HCT116 (cell line): ENCODE measurements around the gene TMTC1. TPM values are rescaled to one million over a fixed set of nuclear protein-coding genes. Genes with fewer than 3 reads are reported as not detected.

Experiments
- ATAC-seq: fragments of 200-7000 bp; cut with Tn5 transposase; 2 replicates; pipeline ENCODE4 v1.9.1; 2020; ENCODE audit warnings: mild to moderate bottlenecking, moderate library complexity
- BruUV-seq: library from RNA; stranded (reverse); fragments of 400-500 nt; replicated peaks from 2 replicates; lab custom pipeline; 2021; lab: Mats Ljungman, UMichigan
- CTCF ChIA-PET: fragments of 300-600 bp; sonication (Branson Sonifier 250); formaldehyde crosslinking; loops from one replicate; lab custom pipeline; 2021; ENCODE audit warnings: antibody characterized with exemption; lab: Charles Lee
- POLR2A ChIA-PET: fragments of 300-600, 350-600 bp; sonication (Branson Sonifier 250); formaldehyde crosslinking; loops from one replicate; lab custom pipeline; 2021; ENCODE audit warnings: antibody characterized with exemption; lab: Charles Lee
- RAD21 ChIA-PET, 2 experiments: fragments of 300-600 bp; sonication (Branson Sonifier 250); formaldehyde crosslinking; loops; one replicate each; lab custom pipeline; 2023; ENCODE audit warnings: low total read pairs in 2 of 2; ENCODE audit not compliant: uncharacterized antibody in 2 of 2, unreplicated experiment in 2 of 2, low non-redundant PET in 1 of 2; lab: Charles Lee
- DNase-seq: peaks from one replicate; pipeline ENCODE4 v3.0.0-alpha.2; 2010; ENCODE audit warnings: low read depth, low spot score
- H2AFZ ChIP-seq: fragments of 200-600 bp; shearing (Covaris generic), sonication (generic); 2 replicates; pipeline ENCODE4 v1.6.1; 2017; ENCODE audit warnings: low read depth, mixed run types, mixed read lengths, antibody characterized with exemption, low read length; ENCODE audit not compliant: poor library complexity, severe bottlenecking
- H3K27ac ChIP-seq: 2 replicates; pipeline ENCODE4 v1.5.1; 2012; ENCODE audit warnings: low read depth, low read length
- H3K27me3 ChIP-seq: fragments of 200-600 bp; sonication (generic); 2 replicates; pipeline ENCODE4 v1.6.1; 2016; ENCODE audit warnings: mixed run types, low read length, mixed read lengths; ENCODE audit not compliant: insufficient read depth
- H3K36me3 ChIP-seq, 2 experiments: fragments of 200-500 bp in 1 of 2; fragments of 200-600 bp in 1 of 2; sonication (Bioruptor generic) in 1 of 2; sonication (generic) in 1 of 2; 2 replicates each; pipeline versions ENCODE4 v1.5.1 to v1.6.1; 2014 to 2016; ENCODE audit warnings: low read length in 2 of 2, inconsistent platforms in 1 of 2, mixed read lengths in 1 of 2, mixed run types in 1 of 2; ENCODE audit not compliant: insufficient read depth in 2 of 2, control insufficient read depth in 1 of 2
- H3K4me1 ChIP-seq, 2 experiments: fragments of 200-600 bp in 1 of 2; sonication (generic) in 1 of 2; 2 replicates each; pipeline versions ENCODE4 v1.5.1 to v1.6.1; 2012 to 2017; ENCODE audit warnings: low read length in 2 of 2, inconsistent platforms in 1 of 2, mild to moderate bottlenecking in 1 of 2, mixed read lengths in 1 of 2, mixed run types in 1 of 2, moderate library complexity in 1 of 2; ENCODE audit not compliant: insufficient read depth in 2 of 2, control insufficient read depth in 1 of 2
- H3K4me2 ChIP-seq: fragments of 200-600 bp; sonication (generic); 2 replicates; pipeline ENCODE4 v1.6.1; 2017; ENCODE audit warnings: mixed run types, low read length, mixed read lengths
- H3K4me3 ChIP-seq, 2 experiments: fragments of 200-600 bp in 1 of 2; sonication (generic) in 1 of 2; replicated peaks in 1 of 2; 2 replicates each; pipeline ENCODE4 v1.5.1; 2011 to 2016; ENCODE audit warnings: low read length in 2 of 2, control low read depth in 1 of 2, low read depth in 1 of 2, mild to moderate bottlenecking in 1 of 2, mixed read lengths in 1 of 2, mixed run types in 1 of 2
- H3K79me2 ChIP-seq: fragments of 200-600 bp; sonication (generic); 2 replicates; pipeline ENCODE4 v1.6.1; 2017; ENCODE audit warnings: mild to moderate bottlenecking, mixed run types, low read length, moderate library complexity, mixed read lengths; ENCODE audit not compliant: insufficient read depth
- H3K9ac ChIP-seq: fragments of 200-600 bp; sonication (generic); 2 replicates; pipeline ENCODE4 v1.6.1; 2016; ENCODE audit warnings: low read length, mixed read lengths
- H3K9me2 ChIP-seq: fragments of 200-600 bp; sonication (generic), shearing (Covaris generic); 2 replicates; pipeline ENCODE4 v1.6.1; 2017; ENCODE audit warnings: mixed run types, mild to moderate bottlenecking, moderate library complexity; ENCODE audit not compliant: insufficient read depth
- H3K9me3 ChIP-seq, 2 experiments: fragments of 200-500 bp in 1 of 2; fragments of 200-600 bp in 1 of 2; sonication (Bioruptor generic) in 1 of 2; sonication (generic) in 1 of 2; 2 replicates each; pipeline ENCODE4 v1.6.1; 2014 to 2017; ENCODE audit warnings: low read length in 2 of 2, mixed read lengths in 2 of 2, inconsistent platforms in 1 of 2, low read depth in 1 of 2, mild to moderate bottlenecking in 1 of 2, mixed run types in 1 of 2, moderate library complexity in 1 of 2; ENCODE audit not compliant: control insufficient read depth in 1 of 2, insufficient read depth in 1 of 2
- H4K20me1 ChIP-seq: fragments of 200-600 bp; sonication (generic), shearing (Covaris generic); 2 replicates; pipeline ENCODE4 v1.6.1; 2017; ENCODE audit warnings: mixed run types, mild to moderate bottlenecking, moderate library complexity; ENCODE audit not compliant: insufficient read depth
- ATF3 ChIP-seq: IDR thresholded peaks from 2 replicates; pipeline ENCODE4 v1.6.1; 2012
- CBX3 ChIP-seq: IDR thresholded peaks from 2 replicates; pipeline ENCODE4 v1.6.1; 2012; ENCODE audit warnings: low read depth
- CEBPB ChIP-seq: IDR thresholded peaks from 2 replicates; pipeline ENCODE4 v1.6.1; 2012; ENCODE audit warnings: low read depth
- CTCF ChIP-seq, 3 experiments: fragments of 200-600 bp in 1 of 3; sonication (generic) in 1 of 3; IDR thresholded peaks in 2 of 3; conservative IDR thresholded peaks in 1 of 3; 2 replicates each; pipeline ENCODE4 v1.5.1; 2012 to 2017; ENCODE audit warnings: low read depth in 2 of 3, low read length in 2 of 3, antibody characterized with exemption in 1 of 3, borderline replicate concordance in 1 of 3, control low read depth in 1 of 3, mild to moderate bottlenecking in 1 of 3, mixed read lengths in 1 of 3, mixed run types in 1 of 3, moderate library complexity in 1 of 3; ENCODE audit not compliant: insufficient read depth in 1 of 3
- ELF1 ChIP-seq: IDR thresholded peaks from 2 replicates; pipeline ENCODE4 v1.6.1; 2012; ENCODE audit warnings: low read depth, borderline replicate concordance
- EZH2 ChIP-seq: fragments of 200-600 bp; sonication (generic); IDR thresholded peaks from 2 replicates; pipeline ENCODE4 v1.6.1; 2017; ENCODE audit warnings: antibody characterized with exemption, mixed run types
- EZH2phosphoT487 ChIP-seq: fragments of 200-600 bp; IDR thresholded peaks from 2 replicates; pipeline ENCODE4 v1.6.1; 2018; ENCODE audit warnings: antibody characterized with exemption, borderline replicate concordance
- FOSL1 ChIP-seq: IDR thresholded peaks from 2 replicates; pipeline ENCODE4 v1.6.1; 2012; ENCODE audit warnings: low read depth
- JUND ChIP-seq: IDR thresholded peaks from 2 replicates; pipeline ENCODE4 v1.6.1; 2012
- MAX ChIP-seq: IDR thresholded peaks from 2 replicates; pipeline ENCODE4 v1.6.1; 2012
- POLR2AphosphoS5 ChIP-seq: IDR thresholded peaks from 2 replicates; pipeline ENCODE4 v1.6.1; 2011; ENCODE audit warnings: mild to moderate bottlenecking, low read depth, low read length, moderate library complexity
- SIN3A ChIP-seq: IDR thresholded peaks from 2 replicates; pipeline ENCODE4 v1.6.1; 2012; ENCODE audit warnings: low read depth
- SP1 ChIP-seq: IDR thresholded peaks from 2 replicates; pipeline ENCODE4 v1.6.1; 2012; ENCODE audit warnings: low read depth
- SRF ChIP-seq: IDR thresholded peaks from 2 replicates; pipeline ENCODE4 v1.6.1; 2012; ENCODE audit warnings: low read depth
- TCF7L2 ChIP-seq: IDR thresholded peaks from 2 replicates; pipeline ENCODE4 v1.7.0; 2011; ENCODE audit warnings: borderline replicate concordance, inconsistent platforms; ENCODE audit not compliant: insufficient read depth, insufficient read length; ENCODE audit errors: extremely low read depth
- YY1 ChIP-seq: IDR thresholded peaks from 2 replicates; pipeline ENCODE4 v1.6.1; 2011; ENCODE audit warnings: low read length, low read depth, moderate library complexity, mild to moderate bottlenecking; ENCODE audit not compliant: insufficient replicate concordance; ENCODE audit errors: extremely low read depth
- ZFX ChIP-seq: fragments of 450-650 bp; IDR thresholded peaks from 2 replicates; pipeline ENCODE4 v1.6.1; 2017
- ZNF274 ChIP-seq: fragments of 200-500 bp; sonication (Bioruptor generic); IDR thresholded peaks from 2 replicates; pipeline ENCODE4 v1.6.1; 2014; ENCODE audit warnings: mild to moderate bottlenecking, low read depth, low read length, inconsistent platforms
- intact Hi-C: fragments of 100-400 bp; cut with micrococcal nuclease; formaldehyde crosslinking; loops from 2 replicates; pipeline ENCODE4 v1.10.0; 2022
- total RNA-seq: library from RNA; stranded (reverse); gene quantifications from one replicate; pipeline ENCODE4 v1.2.1, GENCODE V29; 2021; ENCODE audit not compliant: unreplicated experiment
- TF ChIP-seq, protein P1 (sequence below): IDR thresholded peaks from 2 replicates; pipeline ENCODE4 v1.6.1; 2011; ENCODE audit warnings: mild to moderate bottlenecking, low read length, moderate library complexity; ENCODE audit not compliant: insufficient replicate concordance; ENCODE audit errors: extremely low read depth
- TF ChIP-seq, protein P2 (sequence below): IDR thresholded peaks from 2 replicates; pipeline ENCODE4 v1.6.1; 2012; ENCODE audit warnings: low read depth

TMTC1 gene
- total RNA-seq, 1 experiment from 2014 or later: 2.0 TPM

GRCh38 chr12:29562110-29562804 is 221.5 kb downstream of the TMTC1 start:
- Histone ChIP-seq H3K27ac (no peak overlapping the region), H3K9ac (no peak overlapping the region), H2AFZ (no peak overlapping the region), H4K20me1 (no peaks in the 10 kb centered on the region), H3K9me3 (no peaks in the 10 kb centered on the region), H3K4me3 (no peak overlapping the region), H3K4me2 (no peak overlapping the region), H3K4me1 (no peaks in the 10 kb centered on the region), H3K79me2 (no peaks in the 10 kb centered on the region), H3K27me3 (no peaks in the 10 kb centered on the region), H3K36me3 (no peaks in the 10 kb centered on the region), H3K9me2 (no peaks in the 10 kb centered on the region)
- ChIA-PET RAD21 (no interaction called here), CTCF (no interaction called here), POLR2A (no interaction called here)
- intact Hi-C loops: no loop called here
- no TSS peak for BruUV-seq
- ATAC-seq (no peak), DNase-seq (no peak)
- TF ChIP-seq CBX3: no peak
- TF ChIP-seq CEBPB: no peak
- no peak for TF ChIP-seq ZFX
- no peak for TF ChIP-seq EZH2phosphoT487
- no peak for TF ChIP-seq ZNF274
- TF ChIP-seq YY1: no peak
- TF ChIP-seq POLR2AphosphoS5: no peak
- no peak for TF ChIP-seq ATF3
- no peak for TF ChIP-seq FOSL1
- TF ChIP-seq EZH2: no peak
- TF ChIP-seq SRF: no peak
- TF ChIP-seq MAX: no peak
- no peak for TF ChIP-seq TCF7L2
- TF ChIP-seq SP1: no peak
- TF ChIP-seq CTCF (IDR thresholded peaks at IDR 0.05 in 2 of 3, conservative IDR thresholded peaks at IDR 0.05 in 1 of 3; ENCODE audit: borderline replicate concordance in 1 of 3, insufficient read depth in 1 of 3, low read depth in 2 of 3, low read length in 2 of 3): no peak
- TF ChIP-seq, protein P1, sequence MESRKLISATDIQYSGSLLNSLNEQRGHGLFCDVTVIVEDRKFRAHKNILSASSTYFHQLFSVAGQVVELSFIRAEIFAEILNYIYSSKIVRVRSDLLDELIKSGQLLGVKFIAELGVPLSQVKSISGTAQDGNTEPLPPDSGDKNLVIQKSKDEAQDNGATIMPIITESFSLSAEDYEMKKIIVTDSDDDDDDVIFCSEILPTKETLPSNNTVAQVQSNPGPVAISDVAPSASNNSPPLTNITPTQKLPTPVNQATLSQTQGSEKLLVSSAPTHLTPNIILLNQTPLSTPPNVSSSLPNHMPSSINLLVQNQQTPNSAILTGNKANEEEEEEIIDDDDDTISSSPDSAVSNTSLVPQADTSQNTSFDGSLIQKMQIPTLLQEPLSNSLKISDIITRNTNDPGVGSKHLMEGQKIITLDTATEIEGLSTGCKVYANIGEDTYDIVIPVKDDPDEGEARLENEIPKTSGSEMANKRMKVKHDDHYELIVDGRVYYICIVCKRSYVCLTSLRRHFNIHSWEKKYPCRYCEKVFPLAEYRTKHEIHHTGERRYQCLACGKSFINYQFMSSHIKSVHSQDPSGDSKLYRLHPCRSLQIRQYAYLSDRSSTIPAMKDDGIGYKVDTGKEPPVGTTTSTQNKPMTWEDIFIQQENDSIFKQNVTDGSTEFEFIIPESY: no peak
- no peak for TF ChIP-seq ELF1
- TF ChIP-seq, protein P2, sequence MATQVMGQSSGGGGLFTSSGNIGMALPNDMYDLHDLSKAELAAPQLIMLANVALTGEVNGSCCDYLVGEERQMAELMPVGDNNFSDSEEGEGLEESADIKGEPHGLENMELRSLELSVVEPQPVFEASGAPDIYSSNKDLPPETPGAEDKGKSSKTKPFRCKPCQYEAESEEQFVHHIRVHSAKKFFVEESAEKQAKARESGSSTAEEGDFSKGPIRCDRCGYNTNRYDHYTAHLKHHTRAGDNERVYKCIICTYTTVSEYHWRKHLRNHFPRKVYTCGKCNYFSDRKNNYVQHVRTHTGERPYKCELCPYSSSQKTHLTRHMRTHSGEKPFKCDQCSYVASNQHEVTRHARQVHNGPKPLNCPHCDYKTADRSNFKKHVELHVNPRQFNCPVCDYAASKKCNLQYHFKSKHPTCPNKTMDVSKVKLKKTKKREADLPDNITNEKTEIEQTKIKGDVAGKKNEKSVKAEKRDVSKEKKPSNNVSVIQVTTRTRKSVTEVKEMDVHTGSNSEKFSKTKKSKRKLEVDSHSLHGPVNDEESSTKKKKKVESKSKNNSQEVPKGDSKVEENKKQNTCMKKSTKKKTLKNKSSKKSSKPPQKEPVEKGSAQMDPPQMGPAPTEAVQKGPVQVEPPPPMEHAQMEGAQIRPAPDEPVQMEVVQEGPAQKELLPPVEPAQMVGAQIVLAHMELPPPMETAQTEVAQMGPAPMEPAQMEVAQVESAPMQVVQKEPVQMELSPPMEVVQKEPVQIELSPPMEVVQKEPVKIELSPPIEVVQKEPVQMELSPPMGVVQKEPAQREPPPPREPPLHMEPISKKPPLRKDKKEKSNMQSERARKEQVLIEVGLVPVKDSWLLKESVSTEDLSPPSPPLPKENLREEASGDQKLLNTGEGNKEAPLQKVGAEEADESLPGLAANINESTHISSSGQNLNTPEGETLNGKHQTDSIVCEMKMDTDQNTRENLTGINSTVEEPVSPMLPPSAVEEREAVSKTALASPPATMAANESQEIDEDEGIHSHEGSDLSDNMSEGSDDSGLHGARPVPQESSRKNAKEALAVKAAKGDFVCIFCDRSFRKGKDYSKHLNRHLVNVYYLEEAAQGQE: no peak
- no peak for TF ChIP-seq JUND
- no peak for TF ChIP-seq SIN3A
